IPS-11a (cell line): Measurements from ENCODE around the gene DACH1.

ENCODE experiments used
- H3K4me3 ChIP-seq: one replicate; pipeline ENCODE4 v1.5.1; 2013; ENCODE audit warnings: low read depth, low read length, control low read depth

The DACH1 gene

DNA sequence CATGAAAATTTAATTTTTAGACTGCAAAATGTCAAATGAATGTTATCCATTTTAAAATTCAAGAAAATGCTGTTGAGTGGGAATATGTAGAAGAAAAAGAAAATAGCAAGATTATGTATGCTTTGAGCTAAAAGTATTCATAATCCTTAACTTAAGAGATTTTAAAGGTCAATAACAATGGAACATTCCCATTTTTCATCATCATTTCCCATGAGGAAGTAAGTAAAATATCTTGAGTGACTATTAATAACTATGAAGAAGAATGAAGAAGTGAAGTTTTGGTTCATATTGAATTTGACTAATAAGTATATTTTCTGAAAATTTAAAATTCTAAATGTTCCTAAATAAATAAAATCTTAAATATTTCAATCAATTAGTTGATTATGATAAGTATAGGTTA, 273.4 kb downstream of the DACH1 start:
- H3K4me3 ChIP-seq = no peak overlapping the region

- no peak overlapping the region for H3K4me3 ChIP-seq
These were observed 275.6 kb downstream of the DACH1 start for GRCh38 chr13:71591374-71591773.

DNA sequence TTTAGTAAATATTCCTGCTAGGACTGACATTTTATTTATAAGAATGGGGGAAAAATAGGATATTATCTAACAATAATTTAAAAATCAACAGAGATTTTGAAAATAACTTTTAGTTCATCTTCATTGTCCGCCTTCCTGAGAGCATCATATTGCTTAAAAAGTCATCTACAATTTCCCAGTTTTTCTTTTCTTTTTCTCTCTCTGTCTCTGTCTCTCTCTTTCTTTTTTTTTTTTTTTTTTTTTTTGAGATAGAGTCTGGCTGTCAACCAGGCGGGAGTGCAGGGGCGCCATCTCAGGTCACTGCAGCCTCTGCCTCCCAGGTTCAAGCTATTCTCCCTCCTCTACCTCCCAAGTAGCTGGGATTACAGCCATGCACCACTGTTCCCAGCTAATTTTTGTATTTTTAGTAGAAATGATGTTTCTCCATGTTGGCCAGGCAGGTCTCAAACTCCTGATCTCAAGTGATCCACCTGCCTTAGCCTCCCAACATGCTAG, 276.3 kb downstream of the DACH1 start:
- no peak overlapping the region for H3K4me3 ChIP-seq

GRCh38 chr13:71589032-71589431, 278.0 kb downstream of the DACH1 start:
- no peak overlapping the region for H3K4me3 ChIP-seq

- no peak overlapping the region for H3K4me3 ChIP-seq
These were observed 279.2 kb downstream of the DACH1 start for GRCh38 chr13:71587817-71588216.

DNA sequence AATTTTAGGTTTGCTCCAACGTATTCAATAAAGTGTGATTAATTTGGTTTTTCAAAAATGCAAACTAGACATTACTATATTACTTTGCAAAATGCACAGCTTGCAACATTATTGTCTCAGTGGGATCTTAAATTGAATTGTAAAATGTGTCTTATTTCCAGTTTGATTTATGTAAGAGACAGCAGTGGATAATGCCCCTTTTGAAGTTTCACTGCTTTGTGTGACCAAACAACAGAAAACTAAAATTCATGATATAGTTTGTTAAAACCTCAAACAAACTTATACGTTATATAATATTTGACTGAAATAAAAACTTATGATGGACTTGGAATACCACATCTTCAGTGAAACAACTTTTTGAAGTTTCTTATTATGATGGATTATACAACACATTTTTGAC, 279.8 kb downstream of the DACH1 start:
- no peak overlapping the region for H3K4me3 ChIP-seq

- H3K4me3 ChIP-seq = no peak overlapping the region
These were observed 283.4 kb downstream of the DACH1 start for GRCh38 chr13:71583581-71583980.

GRCh38 chr13:71580614-71581013, 286.4 kb downstream of the DACH1 start:
- H3K4me3 ChIP-seq = no peak overlapping the region

GRCh38 chr13:71578048-71578447, 289.0 kb downstream of the DACH1 start:
- no peak overlapping the region for H3K4me3 ChIP-seq

GRCh38 chr13:71577127-71577526, 289.9 kb downstream of the DACH1 start:
- no peak overlapping the region for H3K4me3 ChIP-seq

DNA sequence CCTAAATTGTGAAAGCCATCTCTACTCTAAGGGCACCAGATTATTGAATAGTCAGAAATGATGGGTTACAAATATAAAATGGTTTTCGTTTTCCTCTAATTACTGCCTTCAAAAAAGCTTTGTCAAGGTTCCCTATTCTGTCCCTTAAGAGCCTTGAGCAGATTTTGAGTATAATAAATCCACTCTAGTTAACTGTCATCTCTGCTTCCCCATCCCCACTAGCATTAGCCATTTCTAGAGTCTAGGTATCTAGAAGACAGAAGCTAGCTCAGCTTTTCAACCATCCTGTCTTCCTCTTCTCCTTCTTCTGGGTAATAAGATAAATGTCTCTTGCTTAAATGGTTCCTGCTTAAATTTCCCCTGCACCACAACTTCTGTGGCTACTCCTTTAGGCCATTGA, 290.4 kb downstream of the DACH1 start:
- H3K4me3 ChIP-seq = no peak overlapping the region

DNA sequence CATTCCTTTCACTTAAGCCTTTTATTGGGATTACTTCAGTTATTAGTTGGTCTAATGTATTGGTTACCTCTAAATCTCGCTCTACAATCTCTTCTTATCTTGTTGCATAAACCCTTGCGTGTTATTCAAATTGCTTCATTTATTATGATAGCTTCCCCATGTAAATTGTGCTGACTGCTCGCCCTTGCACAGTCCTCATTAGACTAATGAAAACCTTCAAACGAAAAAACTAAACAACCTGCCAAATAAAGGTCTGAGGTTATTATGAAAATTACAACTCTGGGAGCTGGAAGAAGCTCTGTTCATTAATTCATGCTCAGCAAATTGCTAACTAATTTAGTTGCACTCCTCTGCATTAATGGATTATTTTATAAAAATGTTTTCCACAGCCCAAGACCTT, 320.1 kb downstream of the DACH1 start:
- H3K4me3 ChIP-seq = no peak overlapping the region

GRCh38 chr13:71540098-71540497, 326.9 kb downstream of the DACH1 start:
- H3K4me3 ChIP-seq = no peak overlapping the region

DNA sequence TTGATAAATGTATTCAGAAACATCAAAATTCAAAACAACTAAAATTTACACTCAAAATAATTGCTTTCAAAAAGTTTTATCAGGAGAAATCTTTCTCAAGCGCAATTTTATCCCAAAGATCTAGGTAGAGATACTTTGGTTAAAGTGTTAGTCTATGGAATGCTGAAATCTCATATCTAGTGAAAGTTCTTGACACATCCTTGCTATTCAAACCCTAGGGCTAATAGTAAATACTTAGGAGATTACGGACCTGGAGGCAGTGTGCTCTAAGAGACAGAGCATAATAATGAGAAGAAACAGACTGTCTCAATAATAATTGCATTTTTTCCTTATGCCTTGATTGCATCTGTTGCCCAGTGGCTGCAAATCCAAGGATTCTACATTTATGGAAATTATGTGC, 330.8 kb downstream of the DACH1 start:
- H3K4me3 ChIP-seq = no peak overlapping the region

DNA sequence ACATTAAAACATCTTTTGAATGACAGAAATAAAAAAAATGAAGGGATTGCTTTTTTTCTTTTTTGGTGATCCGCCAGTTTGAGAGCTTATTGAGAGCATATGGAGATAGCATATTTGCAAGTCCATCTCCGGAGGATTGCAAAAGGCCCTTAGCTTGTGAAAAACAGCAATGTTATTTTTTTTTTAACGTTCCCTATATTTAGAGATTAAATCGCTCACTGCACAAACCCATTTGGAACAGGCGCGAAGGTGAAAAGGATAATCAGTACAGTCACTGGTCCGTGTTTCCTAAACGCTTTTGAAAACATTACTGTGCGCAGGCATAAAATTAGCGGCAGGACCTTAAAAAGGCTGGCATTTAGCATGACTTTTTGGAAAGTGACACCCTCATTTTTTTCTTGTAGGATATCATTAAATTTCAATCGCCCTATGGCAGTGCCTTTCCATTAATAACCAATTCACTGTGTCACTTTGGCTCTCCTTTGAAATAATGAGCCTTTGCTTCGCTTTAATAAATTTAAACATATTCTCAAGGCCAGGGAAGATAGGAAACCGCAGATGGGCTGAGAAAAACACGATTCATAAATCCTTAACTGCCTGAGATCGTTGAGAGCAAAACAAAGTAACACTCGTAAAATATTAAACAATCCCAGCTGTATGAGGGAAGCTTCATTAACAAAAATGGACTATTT, 342.2 kb downstream of the DACH1 start:
- no peak overlapping the region for H3K4me3 ChIP-seq

DNA sequence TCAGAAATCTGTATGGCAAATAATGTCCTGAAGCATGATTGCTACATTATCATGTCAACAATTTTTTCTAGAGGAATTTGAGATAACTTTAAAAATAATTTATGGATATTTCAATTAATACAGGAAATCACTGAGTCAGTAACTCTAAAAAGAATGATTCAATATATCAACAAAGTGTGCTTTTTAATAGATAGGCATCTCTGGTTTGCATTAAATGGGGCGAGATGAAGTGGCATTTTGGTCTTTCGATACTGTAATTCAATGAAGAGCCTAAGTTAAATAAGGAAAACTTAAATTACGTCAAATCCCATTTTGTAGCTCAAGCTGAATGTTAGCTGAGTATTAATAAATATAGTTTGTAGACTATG, 342.8 kb downstream of the DACH1 start:
- no peak overlapping the region for H3K4me3 ChIP-seq

DNA sequence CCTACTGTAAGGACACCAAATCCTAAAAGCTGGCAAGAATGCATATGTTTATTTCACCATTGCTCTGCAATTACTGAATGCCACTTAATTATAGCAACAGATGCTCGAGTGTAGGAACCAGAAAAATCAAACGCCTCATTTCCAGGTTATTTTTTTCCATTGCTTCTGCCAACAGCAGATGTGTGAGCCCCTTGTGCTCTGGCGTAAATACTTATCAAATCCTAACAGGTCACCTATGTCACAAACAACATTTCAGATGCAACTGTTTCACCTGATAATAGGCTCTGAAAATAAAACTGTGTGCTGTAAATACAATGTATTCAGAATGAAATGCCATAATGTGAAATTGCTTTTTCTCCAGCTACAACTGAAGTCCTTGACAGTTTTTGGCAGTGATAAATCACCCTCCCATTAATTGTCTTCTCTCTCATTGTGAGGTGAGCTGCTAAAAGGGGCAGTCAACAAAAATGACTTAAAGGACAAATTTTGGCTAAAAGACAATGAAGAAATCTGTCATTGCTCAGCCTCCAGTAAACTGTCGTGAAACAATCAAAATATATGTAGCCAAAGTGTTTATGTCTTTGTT, 344.0 kb downstream of the DACH1 start:
- no peak overlapping the region for H3K4me3 ChIP-seq

DNA sequence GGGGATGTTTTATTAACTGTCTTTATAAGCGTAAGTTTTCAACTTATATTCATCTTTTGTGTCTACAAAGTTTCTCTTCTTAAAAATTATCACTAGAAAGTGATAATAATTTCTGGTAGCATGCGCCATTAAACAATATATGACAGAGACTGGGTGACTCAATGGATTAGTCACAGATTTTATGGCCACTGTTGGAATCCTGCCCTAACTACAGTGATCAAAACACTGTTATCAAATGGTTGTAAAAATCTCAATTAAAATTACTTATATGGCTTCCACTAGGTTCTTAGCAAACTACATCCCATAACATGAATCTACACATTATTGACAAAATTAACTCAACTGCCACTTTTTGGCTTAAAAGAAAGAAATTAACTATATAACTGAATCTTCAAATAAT, 350.0 kb downstream of the DACH1 start:
- no peak overlapping the region for H3K4me3 ChIP-seq

DNA sequence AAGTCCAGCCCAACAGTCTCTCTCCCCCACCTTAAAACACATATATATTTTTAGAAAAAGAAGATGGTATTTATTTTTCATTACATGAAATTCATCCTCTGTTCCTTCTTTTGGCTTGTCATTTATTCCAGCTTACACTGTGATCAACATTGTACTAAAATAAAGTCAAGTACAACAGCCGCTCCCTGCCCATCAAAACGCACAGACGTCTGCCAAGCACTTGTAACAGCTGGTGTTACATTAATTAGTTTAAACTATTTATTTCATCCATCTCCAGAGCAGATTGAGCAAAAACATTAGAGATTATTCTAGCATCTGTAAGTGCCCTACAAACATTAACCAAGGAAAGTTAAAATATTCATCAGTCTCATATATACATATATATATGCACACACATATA, 350.5 kb downstream of the DACH1 start:
- H3K4me3 ChIP-seq = no peak overlapping the region

GRCh38 chr13:71515744-71516038, 351.3 kb downstream of the DACH1 start:
- H3K4me3 ChIP-seq = no peak overlapping the region

DNA sequence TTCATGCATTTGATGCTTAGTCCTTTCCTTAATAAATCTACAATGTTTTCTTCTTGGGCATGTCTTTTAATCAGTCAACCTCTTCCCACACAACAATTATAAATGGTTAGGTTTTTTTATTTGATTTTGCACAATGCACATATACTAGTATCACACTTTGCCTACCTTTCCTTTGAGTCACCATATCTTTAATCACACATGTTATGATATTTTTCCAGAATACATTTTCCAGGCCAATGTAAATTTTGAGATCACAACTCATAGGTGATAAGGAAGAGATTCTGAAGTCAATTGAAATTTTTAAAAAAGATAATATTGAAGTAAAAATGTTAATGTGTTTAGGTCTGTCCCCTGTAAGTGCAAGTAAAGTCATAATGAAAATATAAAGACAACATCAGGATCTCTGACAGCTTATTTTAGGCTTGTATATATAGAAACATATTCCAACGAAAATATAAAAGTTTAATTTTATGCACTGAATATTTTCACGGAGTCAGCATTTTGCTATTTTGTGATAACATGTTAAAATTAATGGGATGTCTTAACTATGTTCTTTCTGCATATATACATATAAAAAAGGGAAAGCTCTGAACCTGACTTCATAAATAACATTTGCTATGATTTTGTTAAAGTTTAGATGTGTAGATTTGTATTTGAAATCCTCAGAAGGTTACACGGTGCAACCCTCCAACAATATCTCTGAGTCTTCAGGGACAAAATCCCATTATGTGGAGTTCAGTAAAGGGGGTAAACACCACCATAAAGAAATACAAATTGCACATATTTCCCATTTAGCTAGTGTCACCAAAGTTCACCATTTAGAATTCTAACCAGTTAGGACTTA, 351.9 kb downstream of the DACH1 start:
- no peak overlapping the region for H3K4me3 ChIP-seq

DNA sequence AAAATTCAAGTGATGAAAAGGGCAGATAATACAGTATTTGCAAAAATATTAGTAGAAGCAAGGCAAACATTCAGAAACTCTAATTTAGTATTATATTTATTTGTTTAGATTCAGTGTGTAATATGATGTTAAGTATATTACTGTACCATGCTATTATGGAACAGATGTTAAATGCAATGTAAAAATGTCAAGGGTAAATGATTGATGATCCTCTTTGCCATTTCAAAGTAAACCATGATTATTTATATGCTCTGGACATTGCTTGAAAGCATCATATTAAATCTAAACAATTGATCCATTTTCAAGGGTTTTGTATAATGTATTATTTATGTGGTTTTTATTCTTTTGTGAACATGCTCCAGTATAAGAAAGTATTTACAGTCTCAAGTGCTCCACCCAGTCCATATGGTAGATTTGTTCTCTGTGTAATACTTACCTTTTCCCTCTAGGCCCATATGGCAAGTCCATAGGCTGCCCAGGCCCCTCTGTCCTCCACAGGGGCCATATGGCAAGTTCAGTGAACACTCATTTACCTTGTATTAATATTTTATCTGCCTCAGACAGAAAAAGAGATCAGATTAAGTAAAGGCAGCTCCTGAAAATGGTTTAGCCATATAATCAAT, 353.5 kb downstream of the DACH1 start:
- H3K4me3 ChIP-seq = no peak overlapping the region
